ENCODE results near the gene DLG2.

DNA sequence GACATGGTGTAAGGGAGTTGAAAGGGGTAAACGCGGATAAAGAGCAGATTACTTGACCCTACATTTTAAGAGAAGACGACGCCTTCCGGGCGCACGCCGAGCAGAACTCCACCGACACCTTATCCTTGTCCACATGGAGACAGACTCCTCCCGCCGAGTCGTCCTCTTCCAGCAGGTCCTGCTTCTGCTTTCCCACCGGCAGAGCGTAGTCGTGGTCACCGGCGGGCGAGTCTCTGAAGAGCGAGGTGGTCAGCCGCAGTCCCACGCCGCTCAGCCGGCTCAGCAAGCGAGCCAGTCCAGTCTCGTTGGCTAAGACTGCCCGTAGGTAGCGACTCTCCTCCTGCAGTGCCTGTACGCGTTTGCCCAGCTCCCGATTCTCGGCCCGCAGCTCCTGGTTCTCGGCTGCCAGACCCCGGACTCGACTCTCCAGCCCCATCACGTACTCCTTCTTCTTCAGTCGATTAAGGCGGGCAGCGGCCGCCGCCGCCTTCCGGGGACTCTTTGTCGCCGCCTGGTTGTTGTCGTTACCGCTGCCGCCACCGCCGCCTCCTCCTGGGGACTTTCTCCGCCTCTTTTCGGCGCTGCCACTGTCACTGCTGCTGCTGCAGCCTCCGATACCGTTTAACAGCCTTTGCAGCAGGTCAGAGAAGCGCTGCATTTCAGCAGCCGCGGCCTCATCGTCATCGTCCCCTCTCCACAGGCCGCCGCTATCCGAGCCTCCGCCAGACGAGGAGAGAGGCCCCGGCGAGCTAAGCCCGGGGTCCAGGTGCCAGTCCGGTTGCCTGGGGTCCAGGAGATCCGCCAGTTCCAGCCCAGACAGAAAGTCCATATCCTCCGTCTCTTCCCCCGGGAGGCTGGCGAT, 36.8 kb upstream of the DLG2 start:
- TF ChIP-seq CTCF (IDR thresholded peaks at IDR 0.05; ENCODE audit: low read length) (peak; percentile 51), EZH2 (IDR thresholded peaks at IDR 0.05; ENCODE audit: borderline replicate concordance, low read length) (no peak)

Measured in OCI-LY1 (cell line).